GM19099 (cell line): ENCODE measurements around the gene RAB44.

Experiments used
- POLR2A ChIP-seq: IDR thresholded peaks from 3 replicates; pipeline ENCODE4 v1.6.1; 2011; ENCODE audit warnings: low read depth; ENCODE audit not compliant: insufficient read length; ENCODE audit errors: extremely low read depth

Gene RAB44

GRCh38 chr6:36727505-36728021 is 29.9 kb downstream of the RAB44 start:
- TF ChIP-seq POLR2A, result no peak

- TF ChIP-seq POLR2A, result no peak
Observed at GRCh38 chr6:36728289-36729160, 30.9 kb downstream of the RAB44 start.

DNA sequence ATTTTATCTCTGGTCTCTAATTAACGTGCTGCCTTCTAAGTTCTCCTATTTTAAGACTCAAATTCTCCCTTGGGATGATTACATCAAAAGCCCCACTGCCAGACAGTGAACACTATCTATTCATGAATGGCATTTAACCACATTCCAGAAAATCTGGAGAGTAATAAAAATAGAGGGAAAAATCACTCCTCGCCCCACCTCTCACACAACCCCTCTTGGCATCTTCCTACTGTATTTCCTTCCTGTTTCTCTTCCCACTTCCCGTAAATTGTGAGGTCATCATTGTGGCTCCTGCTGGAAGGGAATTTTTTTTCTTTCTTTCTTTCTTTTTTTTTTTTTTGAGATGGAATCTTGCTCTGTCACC is 31.5 kb downstream of the RAB44 start:
- TF ChIP-seq POLR2A, result no peak

GRCh38 chr6:36730424-36731380 is 33.1 kb downstream of the RAB44 start:
- no peak for TF ChIP-seq POLR2A

- TF ChIP-seq POLR2A, result no peak
Observed at GRCh38 chr6:36731622-36732310, 34.1 kb downstream of the RAB44 start.

DNA sequence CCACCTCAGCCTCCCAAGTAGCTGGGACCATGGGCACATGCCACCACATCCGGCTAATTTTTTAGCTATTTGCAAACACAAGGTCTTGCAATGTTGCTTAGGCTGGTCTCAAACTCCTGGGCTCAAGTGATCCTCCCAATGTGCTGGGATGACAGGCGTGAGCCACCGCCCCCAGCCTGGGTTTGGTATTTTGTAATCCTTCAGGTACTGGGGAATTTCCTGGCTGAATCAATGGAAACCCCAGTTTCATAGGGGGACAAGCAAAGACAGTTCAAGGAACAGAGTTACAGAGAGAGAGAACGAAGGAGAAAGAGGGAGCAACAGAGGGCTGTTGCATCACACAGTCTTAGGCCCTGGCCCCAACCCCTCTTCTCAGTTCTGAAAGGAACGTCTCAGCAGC is 35.7 kb downstream of the RAB44 start:
- TF ChIP-seq POLR2A, result no peak

GRCh38 chr6:36734486-36735060 is 36.9 kb downstream of the RAB44 start:
- no peak for TF ChIP-seq POLR2A

DNA sequence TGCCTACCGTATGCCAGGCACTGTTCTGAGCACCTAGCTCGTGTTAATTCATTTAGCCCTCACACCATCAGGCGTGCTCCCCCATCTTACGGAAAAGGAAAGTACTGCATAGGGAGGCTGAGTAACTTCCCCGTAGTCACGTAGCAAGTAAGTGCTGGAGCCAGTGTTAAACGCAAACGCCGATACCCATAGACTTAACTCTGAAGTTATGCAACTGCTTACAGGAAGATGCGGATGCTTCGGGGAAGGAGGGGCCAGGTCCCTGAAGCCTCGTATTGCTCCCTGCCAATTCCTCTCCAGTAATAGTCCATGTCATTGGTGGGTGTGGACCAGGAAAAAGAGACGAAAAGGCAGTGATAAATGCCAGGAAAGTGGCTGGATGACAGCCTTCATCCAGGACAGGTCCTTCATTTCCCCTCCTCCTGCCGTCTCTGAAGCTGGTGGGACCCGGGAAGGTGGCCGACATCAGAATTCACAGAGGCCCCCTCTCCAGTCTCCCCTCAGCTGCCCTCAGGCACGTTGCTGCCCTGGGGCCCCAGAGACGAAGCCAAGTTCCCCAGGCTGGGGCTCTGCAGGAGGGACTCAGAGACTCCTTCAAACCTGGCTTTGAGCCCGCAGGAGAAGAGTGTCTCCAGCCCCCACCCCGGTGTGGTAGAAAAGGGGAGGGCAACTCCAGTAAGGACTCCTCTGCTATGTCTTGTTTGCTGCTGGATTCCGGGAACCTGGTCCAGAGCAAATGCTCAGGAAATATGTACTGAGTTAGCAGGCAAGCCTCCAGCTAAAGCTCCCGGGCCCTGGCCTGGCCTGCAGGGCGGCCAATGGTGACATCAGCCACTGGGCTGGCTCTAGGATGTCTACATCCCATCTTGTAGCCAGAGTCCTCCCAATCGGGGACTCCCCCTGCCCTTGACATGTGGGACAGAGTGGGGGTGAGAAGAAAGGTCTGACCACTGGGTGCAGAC is 37.8 kb downstream of the RAB44 start:
- no peak for TF ChIP-seq POLR2A

GRCh38 chr6:36737043-36737785 is 39.6 kb downstream of the RAB44 start:
- TF ChIP-seq POLR2A, result no peak

GRCh38 chr6:36738108-36738507 is 40.5 kb downstream of the RAB44 start:
- no peak for TF ChIP-seq POLR2A

DNA sequence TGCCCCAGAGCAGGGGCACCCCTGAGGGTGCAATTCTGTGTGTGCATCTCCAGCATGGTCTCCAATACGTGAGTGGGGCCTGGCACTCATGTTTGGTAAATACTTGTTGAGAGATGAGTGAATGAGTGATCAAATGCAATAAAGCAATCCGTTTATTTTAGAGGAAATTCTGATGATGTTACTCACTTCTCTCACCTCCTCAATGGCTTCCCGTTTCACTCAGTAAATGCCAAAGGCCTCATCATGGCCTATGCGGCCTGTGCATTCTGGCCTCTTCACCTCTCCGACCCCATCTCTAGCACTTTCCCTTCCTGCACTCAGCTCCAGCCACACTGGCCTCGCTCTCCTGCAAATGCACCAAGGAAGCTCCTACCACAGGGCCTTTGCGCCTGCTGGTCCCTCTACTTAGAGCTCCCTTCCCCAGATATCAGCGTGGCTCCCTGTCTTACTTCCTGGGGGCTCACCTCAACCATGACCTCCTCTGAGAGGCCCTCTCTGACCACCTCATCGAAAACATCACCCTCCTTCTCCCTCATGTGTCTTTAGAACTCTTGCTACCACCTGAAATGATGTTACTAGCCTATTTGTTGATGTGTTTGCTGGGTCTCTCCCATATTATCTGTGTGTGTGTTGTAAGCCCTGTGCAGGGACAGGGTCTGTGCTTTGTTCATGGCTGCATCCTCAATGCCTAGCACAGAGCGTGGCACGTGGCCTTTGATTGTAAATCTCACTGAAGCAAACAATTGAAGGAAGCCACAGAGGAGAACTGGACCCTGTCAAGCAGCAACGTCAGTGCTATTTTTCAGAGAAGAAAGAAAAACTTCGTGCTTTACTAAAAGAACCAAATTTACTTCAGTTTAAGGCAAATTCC is 42.6 kb downstream of the RAB44 start:
- TF ChIP-seq POLR2A, result no peak

DNA sequence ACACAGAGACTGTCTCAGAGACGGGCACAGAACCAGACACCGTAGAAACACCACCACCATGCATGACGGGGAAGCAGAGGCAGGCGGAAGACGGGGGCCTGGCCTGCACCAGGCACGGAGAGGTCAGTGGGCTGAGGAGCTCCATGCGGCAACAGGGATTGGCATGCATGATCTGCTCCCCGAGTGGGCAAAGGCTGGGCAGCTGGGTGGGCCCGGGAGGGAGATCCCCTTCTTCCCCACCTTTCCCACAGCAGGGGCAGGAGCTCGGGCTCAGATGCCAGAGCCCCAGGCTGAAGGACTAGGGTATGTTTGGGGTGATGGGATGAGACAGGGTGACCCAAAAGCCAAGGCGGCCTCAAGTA is 43.2 kb downstream of the RAB44 start:
- TF ChIP-seq POLR2A, result no peak
